Lower lobe of right lung (tissue), 2 donors: Measurements from ENCODE around the gene JARID2. TPM values are rescaled to one million over a fixed set of nuclear protein-coding genes. Genes with fewer than 3 reads are reported as not detected.

ENCODE experiments used
- ATAC-seq, 2 donors: fragments of 200-7000 bp; cut with Tn5 transposase; one replicate each; pipeline ENCODE4 v1.9.1; 2020 to 2022; ENCODE audit warnings: mild to moderate bottlenecking in 2 of 2, moderate library complexity in 2 of 2
- DNase-seq: peaks from one replicate; pipeline ENCODE4 v3.0.0-alpha.2; 2020
- H3K27ac ChIP-seq: fragments of 200-600 bp; one replicate; pipeline ENCODE4 v1.8.0; 2022
- H3K27me3 ChIP-seq: fragments of 200-600 bp; one replicate; pipeline ENCODE4 v1.8.0; 2022; ENCODE audit warnings: low read depth
- H3K36me3 ChIP-seq: fragments of 200-600 bp; one replicate; pipeline ENCODE4 v1.8.0; 2022; ENCODE audit warnings: mild to moderate bottlenecking
- H3K4me1 ChIP-seq: fragments of 200-600 bp; one replicate; pipeline ENCODE4 v1.8.0; 2022
- H3K4me3 ChIP-seq: fragments of 200-600 bp; one replicate; pipeline ENCODE4 v1.8.0; 2022; ENCODE audit warnings: mild to moderate bottlenecking
- H3K9me3 ChIP-seq: fragments of 200-600 bp; one replicate; pipeline ENCODE4 v1.8.0; 2022
- CTCF ChIP-seq: fragments of 200-600 bp; IDR thresholded peaks from one replicate; pipeline ENCODE4 v1.8.0; 2022; ENCODE audit warnings: antibody characterized with exemption, mild to moderate bottlenecking
- intact Hi-C: fragments of 100-400 bp; cut with DNase I; formaldehyde crosslinking; loops from one replicate; pipeline ENCODE4 v1.11.0; 2022
- total RNA-seq: library from RNA; stranded (reverse); fragmentation: NEBNext Ultra II Directional; extraction: Animal tissue kit (Norgen Biotek cat#: 25700); gene quantifications from one replicate; pipeline ENCODE4 v1.2.1, GENCODE V29; 2021
- donor health status: DM: no; HTN: yes; CAD: no; lungs with severe emphysema.

The JARID2 gene
- total RNA-seq, 1 donor from 2014 or later, result 16.0 TPM

- no peak overlapping the region for H3K27ac ChIP-seq
Measured at GRCh38 chr6:15401769-15402250, 155.9 kb downstream of the JARID2 start.

GRCh38 chr6:15402406-15403045 lies 156.7 kb downstream of the JARID2 start:
- intact Hi-C loops, result no loop called here
- DNase-seq, result no peak
- no peak for TF ChIP-seq CTCF
- Histone ChIP-seq H3K27me3 (no peaks in the 10 kb centered on the region), H3K9me3 (no peaks in the 10 kb centered on the region), H3K4me1 (peaks cover 43% of the 10 kb centered on the region), H3K27ac (no peak overlapping the region), H3K36me3 (no peaks in the 10 kb centered on the region), H3K4me3 (no peak overlapping the region)
- no peak for ATAC-seq

More at GRCh38 chr6:15401769-15402250, 155.9 kb downstream of the JARID2 start:
- DNase-seq (no peak), ATAC-seq (no peak)
- Histone ChIP-seq H3K4me1 (peaks cover 43% of the 10 kb centered on the region), H3K27me3 (no peaks in the 10 kb centered on the region), H3K36me3 (no peaks in the 10 kb centered on the region), H3K4me3 (no peak overlapping the region), H3K9me3 (no peaks in the 10 kb centered on the region)
- intact Hi-C loops, result no loop called here
- TF ChIP-seq CTCF, result no peak

GRCh38 chr6:15403094-15403755 lies 157.4 kb downstream of the JARID2 start:
- H3K9me3 ChIP-seq, result no peaks in the 10 kb centered on the region
- no peaks in the 10 kb centered on the region for H3K27me3 ChIP-seq
- intact Hi-C loops, result no loop called here
- H3K27ac ChIP-seq, result no peak overlapping the region
- ATAC-seq, result no peak
- no peak for DNase-seq
- no peak for TF ChIP-seq CTCF
- H3K4me1 ChIP-seq, result peaks cover 43% of the 10 kb centered on the region
- no peak overlapping the region for H3K4me3 ChIP-seq
- no peaks in the 10 kb centered on the region for H3K36me3 ChIP-seq

- intact Hi-C loops, result no loop called here
- H3K4me3 ChIP-seq, result no peak overlapping the region
- H3K36me3 ChIP-seq, result no peaks in the 10 kb centered on the region
- H3K4me1 ChIP-seq, result peaks cover 33% of the 10 kb centered on the region
- DNase-seq (no peak), ATAC-seq (no peak)
- H3K9me3 ChIP-seq, result no peaks in the 10 kb centered on the region
- TF ChIP-seq CTCF, result no peak
- H3K27ac ChIP-seq, result no peak overlapping the region
- no peaks in the 10 kb centered on the region for H3K27me3 ChIP-seq
Measured at GRCh38 chr6:15404685-15404980, 158.8 kb downstream of the JARID2 start.

- intact Hi-C loops, result no loop called here
- no peak overlapping the region for H3K4me3 ChIP-seq
- ATAC-seq (no peak), DNase-seq (no peak)
- H3K27me3 ChIP-seq, result no peaks in the 10 kb centered on the region
- no peak for TF ChIP-seq CTCF
- no peaks in the 10 kb centered on the region for H3K36me3 ChIP-seq
- no peak overlapping the region for H3K27ac ChIP-seq
- H3K4me1 ChIP-seq, result peaks cover 30% of the 10 kb centered on the region
- H3K9me3 ChIP-seq, result no peaks in the 10 kb centered on the region
Measured at GRCh38 chr6:15405129-15406068, 159.5 kb downstream of the JARID2 start.
